NK-92 (cell line): ENCODE data around the gene ADH1A.
"Not testable (repeated sequence)": the region's sequence is repeated elsewhere in the genome, so short reads cannot be mapped to it uniquely, and the experiment has no call there.

Experiments used
- DNase-seq: peaks from one replicate; lab custom pipeline; 2025; ENCODE audit not compliant: unreplicated experiment; lab: John Stamatoyannopoulos, UW

ADH1A gene

GRCh38 chr4:99290848-99291786 lies at the start of gene ADH1A:
Gene ADH1A (minus strand): TSS chr4:99290985. CDS start chr4:99290914, 71 bp downstream.
- no peak for DNase-seq

- no peak for DNase-seq
These were observed 48.4 kb upstream of the ADH1A start for GRCh38 chr4:99339172-99339571.

- DNase-seq: no peak
These were observed 45.8 kb upstream of the ADH1A start for GRCh38 chr4:99336553-99336952.

- DNase-seq: no peak
These were observed 44.1 kb upstream of the ADH1A start for GRCh38 chr4:99334880-99335279.

- no peak for DNase-seq
These were observed 39.9 kb upstream of the ADH1A start for GRCh38 chr4:99330648-99331047.

GRCh38 chr4:99329876-99330275 lies 39.1 kb upstream of the ADH1A start:
- DNase-seq: no peak

GRCh38 chr4:99324979-99325378 lies 34.2 kb upstream of the ADH1A start:
- no peak for DNase-seq

- no peak for DNase-seq
These were observed 33.6 kb upstream of the ADH1A start for GRCh38 chr4:99324361-99324760.

GRCh38 chr4:99323756-99324155 lies 33.0 kb upstream of the ADH1A start:
- no peak for DNase-seq

GRCh38 chr4:99321241-99322191 lies 30.7 kb upstream of the ADH1A start, which contains the start of gene ADH1B:
Gene ADH1B (minus strand): TSS chr4:99321401. CDS start chr4:99321331, 70 bp downstream.
- no peak for DNase-seq

GRCh38 chr4:99317811-99318210 lies 27.0 kb upstream of the ADH1A start:
- DNase-seq: not testable (repeated sequence)

- no peak for DNase-seq
These were observed 26.6 kb upstream of the ADH1A start for GRCh38 chr4:99317354-99317753.

- no peak for DNase-seq
These were observed 25.1 kb upstream of the ADH1A start for GRCh38 chr4:99315839-99316238.

- no peak for DNase-seq
These were observed 23.4 kb upstream of the ADH1A start for GRCh38 chr4:99314211-99314610.

GRCh38 chr4:99310389-99310788 lies 19.6 kb upstream of the ADH1A start:
- DNase-seq: no peak

- no peak for DNase-seq
These were observed 15.0 kb upstream of the ADH1A start for GRCh38 chr4:99305638-99306400.

- DNase-seq: no peak
These were observed 10.8 kb upstream of the ADH1A start for GRCh38 chr4:99301376-99302164.

GRCh38 chr4:99300934-99301333 lies 10.1 kb upstream of the ADH1A start:
- no peak for DNase-seq

- DNase-seq: no peak
These were observed 2.6 kb upstream of the ADH1A start for GRCh38 chr4:99293357-99293756.

GRCh38 chr4:99285387-99285786 lies 5.4 kb downstream of the ADH1A start:
- DNase-seq: no peak
